T47D (cell line): Measurements from ENCODE around the gene TIMM22.

Source experiments
- DNase-seq, 2 experiments: peaks; one replicate each; pipeline versions ENCODE4 v3.0.0 to v3.0.0-alpha.2; 2011 to 2012; ENCODE audit warnings: low read depth in 1 of 2, low spot score in 1 of 2
- JUND ChIP-seq: IDR thresholded peaks from 2 replicates; pipeline ENCODE4 v1.6.1; 2012; ENCODE audit warnings: low read depth
- in situ Hi-C: cut with HindIII; loops from 2 replicates; pipeline ENCODE4 v1.10.0; 2016; ENCODE audit warnings: low sequenced_read_pairs, low pct_unique_long_range_greater_than_20kb

Gene TIMM22

GRCh38 chr17:1024076-1024475, 27.1 kb downstream of the TIMM22 start:
- no peak for DNase-seq
- TF ChIP-seq JUND, result no peak
- in situ Hi-C loops, result no loop called here

- in situ Hi-C loops, result no loop called here
- TF ChIP-seq JUND, result no peak
Measured at GRCh38 chr17:1025733-1026598, 29.0 kb downstream of the TIMM22 start.

GRCh38 chr17:1026599-1026975, 29.7 kb downstream of the TIMM22 start:
- in situ Hi-C loops, result no loop called here
- DNase-seq, result no peak
- no peak for TF ChIP-seq JUND

More at GRCh38 chr17:1025733-1026598, 29.0 kb downstream of the TIMM22 start:
- DNase-seq, result no peak

- TF ChIP-seq JUND, result no peak
- in situ Hi-C loops, result no loop called here
- no peak for DNase-seq
Measured at GRCh38 chr17:1027044-1027443, 30.1 kb downstream of the TIMM22 start.

GRCh38 chr17:1029196-1029921, 32.4 kb downstream of the TIMM22 start:
- TF ChIP-seq JUND, result no peak
- in situ Hi-C loops, result no loop called here
- DNase-seq, result no peak

- no peak for DNase-seq
- no peak for TF ChIP-seq JUND
- in situ Hi-C loops, result no loop called here
Measured at GRCh38 chr17:1029922-1030644, 33.2 kb downstream of the TIMM22 start.

GRCh38 chr17:1030684-1031532, 34.0 kb downstream of the TIMM22 start:
- in situ Hi-C loops, result no loop called here
- TF ChIP-seq JUND, result no peak
- no peak for DNase-seq

GRCh38 chr17:1031711-1032110, 34.8 kb downstream of the TIMM22 start:
- DNase-seq, result no peak
- in situ Hi-C loops, result no loop called here
- no peak for TF ChIP-seq JUND

GRCh38 chr17:1032391-1032790, 35.5 kb downstream of the TIMM22 start:
- TF ChIP-seq JUND, result no peak
- DNase-seq, result no peak
- in situ Hi-C loops, result no loop called here

- no peak for DNase-seq
- TF ChIP-seq JUND, result no peak
- in situ Hi-C loops, result no loop called here
Measured at GRCh38 chr17:1033503-1033902, 36.6 kb downstream of the TIMM22 start.

GRCh38 chr17:1034652-1035210, 37.8 kb downstream of the TIMM22 start:
- DNase-seq, result no peak
- no peak for TF ChIP-seq JUND
- in situ Hi-C loops, result no loop called here

- TF ChIP-seq JUND, result no peak
- DNase-seq, result no peak
- in situ Hi-C loops, result no loop called here
Measured at GRCh38 chr17:1035546-1036170, 38.7 kb downstream of the TIMM22 start.
